GM03348 (cell line): Measurements from ENCODE around the gene ANO1.
"Not testable (repeated sequence)": the region's sequence is repeated elsewhere in the genome, so short reads cannot be mapped to it uniquely, and the experiment has no call there.

Experiments used
- DNase-seq: peaks from one replicate; pipeline ENCODE4 v3.0.0; 2012; ENCODE audit warnings: low spot score

The ANO1 gene

DNA sequence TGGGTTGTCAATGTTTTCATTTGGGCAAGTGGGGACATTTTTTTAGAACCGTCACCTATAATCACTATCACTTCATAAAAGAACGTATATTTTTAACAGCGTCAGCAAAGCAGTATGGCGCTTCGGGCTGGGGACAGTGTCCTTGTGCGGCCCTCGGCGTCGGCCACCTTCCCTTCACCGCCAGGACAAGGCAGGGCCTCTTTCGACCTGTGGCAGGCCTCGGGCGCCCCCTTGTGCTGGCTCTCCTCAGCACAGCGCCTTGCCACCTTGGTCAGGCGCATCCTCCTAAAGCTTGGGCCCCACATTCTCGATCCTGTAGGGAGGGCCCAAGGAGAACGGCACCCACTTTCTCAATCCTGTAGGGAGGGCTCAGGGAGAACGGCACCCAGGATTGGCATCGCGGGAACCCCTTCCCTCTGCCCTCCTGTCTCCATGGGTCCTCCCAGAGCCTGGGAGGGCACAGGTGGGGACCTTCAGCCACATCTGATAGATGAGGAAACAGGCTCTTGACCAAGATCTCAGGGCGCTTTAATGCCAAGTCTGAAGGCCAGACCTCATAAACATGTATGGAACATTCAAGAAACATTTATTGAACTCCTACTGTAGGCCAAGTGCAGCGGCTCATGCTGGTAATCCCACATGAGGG is 113.5 kb downstream of the ANO1 start:
- DNase-seq, result peak; percentile 87

GRCh38 chr11:70192666-70193410 is 114.7 kb downstream of the ANO1 start:
- no peak for DNase-seq

DNA sequence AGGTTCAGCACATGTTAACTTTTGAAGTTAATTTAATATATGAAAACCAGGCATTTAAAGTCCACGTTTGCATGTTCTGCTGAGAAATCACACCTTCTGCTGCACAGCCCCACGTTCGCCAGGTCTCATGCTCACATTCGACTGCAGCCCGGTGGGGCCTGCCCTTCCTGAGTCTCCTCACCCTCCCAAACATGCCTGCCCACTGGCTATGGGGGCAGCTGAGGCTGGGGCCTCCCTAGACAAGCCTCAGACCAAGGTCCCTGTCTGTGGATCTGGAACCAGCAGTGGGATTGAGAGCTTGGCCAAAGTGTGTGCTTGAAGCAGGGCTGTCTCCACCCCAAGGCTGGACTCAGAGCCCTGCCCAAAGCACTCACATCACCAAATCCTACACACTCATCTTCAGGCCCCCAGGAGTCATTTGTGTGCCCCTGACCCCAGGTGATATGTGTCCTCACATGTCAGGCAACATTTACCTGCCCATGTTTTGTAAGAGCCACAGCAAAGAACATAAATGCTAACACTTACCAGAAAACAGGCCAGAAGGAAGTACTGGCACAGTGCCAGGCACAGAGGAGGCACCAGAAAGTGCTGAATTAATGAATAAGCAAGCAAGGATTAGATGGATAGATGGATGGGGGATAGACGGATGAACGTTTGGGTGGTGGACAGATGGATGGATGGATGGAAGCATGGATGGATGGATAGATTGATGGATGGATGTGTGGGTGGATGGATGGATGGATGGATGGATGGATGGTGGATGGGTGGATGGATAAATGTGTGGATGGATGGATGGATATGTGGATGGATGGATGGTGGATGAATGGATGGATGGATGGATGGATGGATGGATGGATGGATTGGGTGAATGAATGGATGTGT is 115.5 kb downstream of the ANO1 start:
- no peak for DNase-seq

- no peak for DNase-seq
These were observed 117.0 kb downstream of the ANO1 start for GRCh38 chr11:70194792-70195791.

DNA sequence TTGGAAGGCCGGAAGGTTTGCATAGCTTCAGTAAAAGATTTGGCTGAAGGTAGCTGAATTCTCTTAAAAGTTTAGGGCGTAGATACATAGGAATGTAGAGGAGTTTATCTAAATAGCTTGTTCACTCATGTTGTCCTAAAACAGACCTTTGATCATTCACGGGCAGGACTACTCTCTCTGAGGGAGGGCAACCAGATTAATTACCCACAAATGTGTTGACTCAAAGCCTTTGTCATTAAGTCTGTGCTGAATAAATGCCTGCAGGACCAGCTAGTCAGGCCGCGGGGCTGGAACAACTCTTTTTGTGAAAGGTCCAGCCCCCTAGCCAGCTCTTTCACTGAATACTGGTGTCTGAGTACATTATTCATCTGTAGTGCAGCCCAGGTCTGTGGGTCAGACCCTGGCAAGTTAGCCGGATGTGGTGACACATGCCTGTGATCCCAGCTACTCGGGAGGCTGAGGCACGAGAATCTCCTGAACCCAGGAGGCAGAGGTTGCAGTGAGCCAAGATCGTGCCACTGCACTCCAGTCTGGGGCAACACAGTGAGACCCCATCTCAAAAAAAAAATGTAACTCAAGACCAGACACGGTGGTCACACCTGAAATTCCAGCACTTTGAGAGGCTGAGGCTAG is 122.2 kb downstream of the ANO1 start:
- DNase-seq, result no peak

GRCh38 chr11:70201047-70201446 is 122.9 kb downstream of the ANO1 start:
- not testable (repeated sequence) for DNase-seq

GRCh38 chr11:70201882-70202861 is 124.1 kb downstream of the ANO1 start:
- DNase-seq, result no peak

DNA sequence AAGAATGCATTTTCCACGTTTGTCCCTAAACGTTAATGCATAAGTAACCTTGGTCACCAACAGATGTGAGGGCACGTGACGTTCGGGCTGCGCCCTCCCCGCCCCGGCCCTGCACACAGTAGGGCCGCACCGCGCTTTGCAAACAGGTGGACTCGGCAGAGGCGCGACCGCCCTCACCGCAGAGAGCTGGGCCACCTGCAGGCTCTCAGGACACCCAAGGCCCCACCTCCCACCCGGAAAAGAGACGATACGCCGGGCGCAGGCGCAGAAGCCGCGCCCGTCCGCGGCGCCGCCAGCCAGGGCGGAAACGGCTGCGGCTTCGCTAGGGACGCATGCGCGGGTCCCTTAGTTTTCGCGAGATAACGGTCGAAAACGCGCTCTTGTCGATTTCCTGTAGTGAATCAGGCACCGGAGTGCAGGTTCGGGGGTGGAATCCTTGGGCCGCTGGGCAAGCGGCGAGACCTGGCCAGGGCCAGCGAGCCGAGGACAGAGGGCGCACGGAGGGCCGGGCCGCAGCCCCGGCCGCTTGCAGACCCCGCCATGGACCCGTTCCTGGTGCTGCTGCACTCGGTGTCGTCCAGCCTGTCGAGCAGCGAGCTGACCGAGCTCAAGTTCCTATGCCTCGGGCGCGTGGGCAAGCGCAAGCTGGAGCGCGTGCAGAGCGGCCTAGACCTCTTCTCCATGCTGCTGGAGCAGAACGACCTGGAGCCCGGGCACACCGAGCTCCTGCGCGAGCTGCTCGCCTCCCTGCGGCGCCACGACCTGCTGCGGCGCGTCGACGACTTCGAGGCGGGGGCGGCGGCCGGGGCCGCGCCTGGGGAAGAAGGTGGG is 125.0 kb downstream of the ANO1 start, which contains the start of gene FADD:
Gene FADD, plus strand, starts transcription at position 377 of the 831 bp plus-strand sequence. Its CDS starts 164 bp downstream, at position 541.
- DNase-seq, result peak; percentile 98

DNA sequence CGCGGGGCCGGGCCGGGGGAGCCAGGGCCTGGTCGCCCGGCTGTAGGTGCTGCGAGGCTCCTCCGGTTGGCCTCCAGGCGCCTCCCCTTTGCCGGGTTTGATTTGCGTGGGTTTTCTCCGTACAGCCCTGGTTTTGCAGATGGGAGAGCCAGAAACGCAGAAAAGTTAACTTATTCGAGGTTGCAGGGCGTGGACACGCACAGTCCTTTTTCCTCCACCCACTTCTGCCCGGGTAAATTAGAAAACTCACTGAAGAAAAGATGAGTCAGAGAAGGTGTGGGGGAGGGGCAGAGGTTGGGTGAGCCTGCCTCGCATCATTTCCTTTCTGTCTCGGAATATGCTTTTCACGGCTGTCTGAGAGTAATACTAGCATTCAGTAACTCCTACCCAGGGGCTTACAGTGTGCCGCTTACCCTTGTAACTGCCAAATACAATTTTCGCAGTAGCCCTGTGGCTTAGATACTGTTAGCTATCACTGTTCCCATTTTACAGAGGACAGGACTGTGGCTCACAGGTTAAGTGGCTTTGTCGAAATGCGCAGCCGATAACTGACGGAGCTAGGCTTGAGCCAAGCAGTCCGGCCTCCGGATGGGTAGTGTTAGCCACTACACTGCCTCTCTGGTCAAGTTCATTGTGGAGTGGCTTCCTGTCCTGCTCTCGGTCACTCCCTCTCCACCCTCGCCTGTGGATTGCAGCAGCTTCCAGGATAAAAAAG is 125.8 kb downstream of the ANO1 start:
- DNase-seq, result peak; percentile 86

DNA sequence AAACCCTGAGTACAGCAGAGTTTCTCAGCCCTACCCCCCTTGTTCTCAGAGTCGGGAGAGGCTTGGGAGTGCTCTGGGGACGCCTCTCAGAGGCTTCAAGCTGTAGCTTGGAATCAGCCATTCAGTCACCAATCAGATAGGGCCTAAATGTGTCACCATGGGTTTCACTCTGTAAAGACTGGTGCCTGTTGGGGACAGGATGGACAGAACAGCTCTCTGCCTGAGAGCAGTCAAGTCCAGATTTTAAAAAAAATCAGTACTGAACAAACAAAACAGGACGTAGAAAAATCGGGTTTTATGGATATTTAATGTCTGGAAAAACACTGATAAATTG is 126.3 kb downstream of the ANO1 start:
- DNase-seq, result no peak

DNA sequence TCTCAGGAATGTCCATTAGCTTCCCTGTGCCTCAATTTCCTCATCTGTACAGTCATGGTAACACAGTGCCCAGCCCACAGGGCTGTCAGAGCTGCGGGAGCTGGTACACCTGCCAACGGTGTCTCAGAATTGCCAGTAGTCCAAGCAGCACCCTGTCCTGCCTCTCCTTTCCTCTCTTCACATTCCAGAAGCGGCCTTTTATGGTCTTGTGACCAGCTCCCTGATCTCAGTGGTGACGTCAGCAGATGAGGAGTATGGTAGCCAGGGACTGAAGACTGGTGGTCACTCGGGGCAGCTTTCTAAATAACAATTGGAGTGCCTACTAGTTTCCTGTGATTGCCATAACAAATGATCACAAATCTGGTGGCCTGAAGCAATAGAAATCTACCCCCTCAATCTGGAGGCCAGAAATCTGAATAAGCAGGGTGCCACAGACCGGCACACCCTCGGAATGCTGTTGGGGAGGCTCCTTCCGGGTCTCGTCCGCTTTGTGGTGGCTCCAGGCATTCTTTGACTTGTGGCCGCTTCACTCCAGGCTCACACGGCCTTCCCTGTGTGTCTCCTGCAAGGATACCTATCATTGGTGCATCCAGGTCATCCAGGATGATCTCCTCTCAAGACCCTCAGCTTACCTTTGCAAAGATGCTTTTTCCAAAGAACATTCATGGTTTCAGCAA is 127.1 kb downstream of the ANO1 start:
- no peak for DNase-seq

GRCh38 chr11:70205766-70206165 is 127.6 kb downstream of the ANO1 start:
- DNase-seq, result no peak

GRCh38 chr11:70206226-70206981 is 128.3 kb downstream of the ANO1 start:
- DNase-seq, result no peak

DNA sequence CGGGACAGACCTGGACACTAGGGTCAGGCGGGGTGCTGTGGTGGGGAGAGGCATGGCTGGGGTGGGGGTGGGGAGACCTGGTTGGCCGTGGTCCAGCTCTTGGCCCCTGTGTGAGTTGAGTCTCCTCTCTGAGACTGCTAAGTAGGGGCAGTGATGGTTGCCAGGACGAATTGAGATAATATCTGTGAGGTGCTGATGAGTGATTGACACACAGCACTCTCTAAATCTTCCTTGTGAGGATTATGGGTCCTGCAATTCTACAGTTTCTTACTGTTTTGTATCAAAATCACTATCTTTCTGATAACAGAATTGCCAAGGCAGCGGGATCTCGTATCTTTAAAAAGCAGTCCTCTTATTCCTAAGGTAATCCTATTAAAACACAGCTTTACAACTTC is 128.9 kb downstream of the ANO1 start:
- DNase-seq, result no peak

GRCh38 chr11:70207531-70208131 is 129.5 kb downstream of the ANO1 start:
- no peak for DNase-seq

GRCh38 chr11:70209391-70209912 is 131.3 kb downstream of the ANO1 start:
- no peak for DNase-seq
